Activated naive CD4-positive, alpha-beta T cell (primary cell): Measurements from ENCODE around the gene EPS15.
"Not testable (repeated sequence)": the region's sequence is repeated elsewhere in the genome, so short reads cannot be mapped to it uniquely, and the experiment has no call there.

Experiments
- DNase-seq, 4 experiments: peaks; one replicate each; lab custom pipeline; 2025; lab: John Stamatoyannopoulos, UW

The EPS15 gene

DNA sequence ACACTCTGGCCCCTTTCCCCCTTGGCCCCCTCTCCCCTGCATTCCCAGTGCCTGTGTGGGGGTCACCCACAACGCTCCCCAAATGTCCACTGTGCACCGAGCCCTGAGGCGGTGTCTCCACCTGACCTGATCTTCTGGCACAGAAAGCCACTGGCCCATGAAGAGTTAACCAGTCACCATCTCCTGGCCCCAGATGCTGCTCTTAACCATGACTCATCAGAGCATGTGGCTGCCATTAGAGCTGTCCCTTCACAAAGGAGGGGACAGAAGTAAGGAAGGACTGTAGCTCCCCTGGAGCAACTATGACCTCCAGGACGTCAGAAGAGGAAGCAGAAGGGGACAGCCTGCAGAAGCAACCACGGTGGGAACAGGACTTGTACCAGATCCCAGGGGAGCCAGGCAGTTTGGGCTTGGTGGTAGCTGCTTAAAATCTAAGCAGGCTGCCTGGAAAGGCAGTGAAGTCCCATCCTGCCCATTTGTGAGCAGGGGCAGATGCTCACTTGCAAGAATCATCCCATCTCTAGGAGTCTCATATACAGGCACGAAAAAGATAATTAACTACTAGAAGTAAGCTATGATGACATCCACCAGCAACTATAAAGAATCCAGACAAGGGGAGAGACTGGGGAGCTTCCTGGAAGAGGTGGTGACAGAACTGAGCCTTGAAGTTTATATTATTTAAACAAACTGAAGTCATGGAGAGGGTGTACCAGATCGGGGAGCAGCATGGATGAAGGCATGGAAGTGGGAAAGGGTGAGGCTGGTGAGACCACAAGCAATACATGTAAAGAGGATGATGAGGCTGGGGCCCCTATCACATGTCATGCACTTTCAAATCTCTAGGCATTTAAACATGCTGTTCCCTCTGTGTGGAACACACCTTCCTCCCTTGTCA, 187.6 kb downstream of the EPS15 start:
- no peak for DNase-seq

DNA sequence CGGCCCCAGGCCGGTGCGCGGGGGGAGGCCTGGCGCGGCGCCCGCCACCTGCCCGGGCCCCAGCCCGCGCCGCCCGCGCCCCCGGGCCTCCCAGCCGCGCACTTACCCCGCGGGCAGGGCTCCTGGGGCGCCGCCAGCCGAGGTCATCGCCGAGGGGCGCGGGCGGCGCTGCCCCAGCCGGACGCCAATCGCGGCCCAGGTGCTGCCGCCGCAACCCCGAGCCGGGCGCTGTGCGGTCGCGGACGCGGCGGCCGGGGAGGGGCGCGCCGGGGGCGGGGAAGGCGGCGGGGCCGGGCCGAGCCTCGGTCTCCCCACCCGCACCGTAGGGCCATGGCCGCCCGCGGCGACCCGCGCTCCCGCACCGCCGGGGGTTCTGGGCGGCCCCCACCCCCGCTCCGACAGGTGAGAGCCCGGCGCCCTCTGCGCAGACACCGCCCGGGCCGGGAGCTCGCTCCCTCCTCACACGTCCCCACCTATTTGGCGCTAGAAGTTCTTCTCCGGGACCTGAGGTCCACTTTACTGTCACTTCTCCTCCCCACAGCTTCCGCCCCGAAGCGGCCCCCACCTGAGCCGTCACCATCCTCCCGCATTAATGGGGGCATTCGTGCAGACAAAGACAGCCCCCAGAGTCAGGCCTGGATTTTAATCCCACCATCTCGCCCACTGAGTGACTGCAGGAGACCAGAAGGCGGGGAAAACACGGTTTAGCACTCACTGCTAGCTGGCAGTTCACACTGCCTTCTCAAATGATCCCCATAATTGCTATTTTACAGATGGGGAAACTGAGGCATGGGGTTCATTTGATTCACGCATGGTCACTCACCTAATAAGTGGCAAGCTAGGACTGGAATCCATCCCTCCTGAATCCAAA, 188.5 kb downstream of the EPS15 start, which contains the start of gene TTC39A:
Gene TTC39A (minus strand): TSS at position 232 of the 871 bp plus-strand sequence. CDS start 85 bp downstream, at position 147.
- no peak for DNase-seq

DNA sequence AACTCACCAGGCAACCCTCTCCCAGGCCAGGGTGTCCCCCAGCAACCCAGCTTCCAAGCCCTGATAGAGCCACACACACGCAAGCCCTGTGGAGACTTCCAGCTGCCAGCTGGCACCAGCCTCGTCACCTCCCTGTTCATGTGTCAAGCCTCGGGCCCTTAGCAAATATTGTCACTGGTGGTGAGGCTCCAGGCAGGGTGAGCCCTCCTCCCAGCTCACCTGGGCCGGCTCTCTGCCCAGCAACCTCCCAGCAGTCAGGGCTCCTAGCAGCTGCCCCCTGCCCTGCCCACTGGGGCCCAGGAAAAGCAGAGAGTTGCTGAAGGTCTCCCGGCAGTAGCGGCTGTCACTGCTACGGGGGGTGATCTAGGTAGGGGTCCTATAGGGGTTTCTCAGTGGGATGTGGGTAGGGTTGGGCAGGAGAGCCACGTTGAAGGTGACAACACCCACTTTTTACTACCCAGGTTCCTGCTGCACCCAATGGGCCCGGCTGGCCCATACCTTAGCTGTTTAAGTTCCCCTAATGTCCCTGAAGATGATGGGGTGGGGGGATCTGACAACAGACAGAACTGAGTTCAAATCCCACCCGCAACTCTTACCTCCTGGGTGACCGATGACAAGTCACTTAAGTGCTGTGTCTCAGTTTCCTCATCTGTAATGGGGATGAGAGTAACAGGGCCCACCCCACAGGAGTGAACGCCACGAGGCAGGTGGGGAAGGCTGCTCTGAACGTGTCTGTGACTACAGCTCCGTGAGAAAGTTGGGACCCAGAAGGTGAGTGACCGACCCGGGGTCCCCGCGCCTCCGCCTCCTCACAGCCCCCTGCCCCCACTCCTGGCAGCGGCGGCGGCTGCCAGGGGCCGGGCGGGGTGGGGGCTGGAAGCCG, 189.4 kb downstream of the EPS15 start:
- no peak for DNase-seq

DNA sequence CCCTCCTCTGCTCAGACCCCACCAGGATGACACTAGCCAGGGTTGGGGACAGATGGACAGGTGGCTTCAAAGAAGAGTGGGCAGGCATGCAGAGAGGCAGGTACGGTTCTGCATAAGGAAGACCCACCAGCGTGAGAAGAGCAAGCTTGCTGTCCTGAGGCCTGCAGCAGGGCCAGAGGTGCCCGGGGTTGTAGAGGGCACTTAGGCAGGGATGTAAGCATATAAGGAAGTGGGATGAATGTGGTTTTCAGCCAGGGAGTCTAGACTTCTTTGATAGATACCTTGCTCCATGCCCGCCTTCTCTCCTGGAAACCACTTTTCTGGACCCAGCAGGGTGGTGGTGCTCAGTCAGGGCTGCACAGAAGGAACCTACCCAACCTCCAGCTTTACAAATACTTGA, 190.1 kb downstream of the EPS15 start:
- DNase-seq: no peak

DNA sequence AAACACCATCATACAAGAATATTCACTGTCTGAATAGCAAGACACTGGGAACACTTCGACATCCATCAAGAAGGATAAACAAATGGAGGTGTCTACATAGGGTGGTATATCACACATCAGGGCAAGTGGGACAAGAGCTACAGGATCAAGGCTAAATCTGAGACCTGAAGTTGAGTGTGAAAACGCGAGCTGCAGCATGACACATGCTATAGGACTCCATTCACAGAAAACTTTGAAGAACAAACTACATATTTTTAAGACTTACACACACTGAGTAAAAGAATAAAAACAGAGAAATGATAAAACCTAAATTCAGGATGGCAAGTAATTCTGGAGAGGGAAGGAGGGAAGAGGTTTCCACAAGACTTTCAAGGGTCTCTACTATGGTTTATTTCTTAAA, 190.8 kb downstream of the EPS15 start:
- DNase-seq: no peak

DNA sequence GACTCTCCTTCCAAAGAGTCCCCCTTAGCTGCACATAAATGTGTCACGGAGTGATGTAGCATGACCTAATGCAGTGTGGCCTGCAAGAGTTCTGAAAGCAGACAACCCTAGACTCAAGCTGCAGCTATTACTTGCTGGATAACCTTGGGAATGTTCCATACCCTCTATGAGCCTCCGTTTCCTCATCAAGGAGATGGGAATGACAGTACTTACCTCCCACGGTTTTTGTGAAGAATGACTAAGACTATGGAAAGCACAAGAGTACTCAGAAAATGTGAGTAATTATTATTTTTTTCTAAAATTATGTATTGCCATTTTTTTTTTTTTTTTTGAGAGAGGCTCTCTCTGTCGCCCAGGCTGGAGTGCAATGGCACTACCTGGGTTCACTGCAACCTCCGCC, 191.7 kb downstream of the EPS15 start:
- no peak for DNase-seq

DNA sequence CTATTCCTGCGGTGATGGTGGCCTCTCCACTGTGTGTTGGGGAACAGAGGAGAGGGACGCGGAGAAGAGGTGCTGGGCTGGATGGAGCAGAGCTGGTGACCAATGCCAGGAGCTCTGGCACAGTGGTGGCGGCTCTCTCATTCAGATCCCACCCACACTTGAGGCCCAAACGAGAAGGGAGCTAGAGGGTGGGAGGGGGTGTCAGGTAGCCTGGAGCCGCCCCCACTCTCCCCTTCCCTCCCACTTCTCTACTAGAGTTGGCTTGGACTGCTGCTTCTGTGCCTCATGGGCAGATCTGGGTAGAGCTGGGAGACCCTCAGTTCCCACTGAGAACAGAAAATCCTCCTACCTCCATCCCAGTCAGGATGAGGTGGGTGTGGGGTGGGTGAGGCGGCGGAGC, 192.2 kb downstream of the EPS15 start:
- DNase-seq: no peak

DNA sequence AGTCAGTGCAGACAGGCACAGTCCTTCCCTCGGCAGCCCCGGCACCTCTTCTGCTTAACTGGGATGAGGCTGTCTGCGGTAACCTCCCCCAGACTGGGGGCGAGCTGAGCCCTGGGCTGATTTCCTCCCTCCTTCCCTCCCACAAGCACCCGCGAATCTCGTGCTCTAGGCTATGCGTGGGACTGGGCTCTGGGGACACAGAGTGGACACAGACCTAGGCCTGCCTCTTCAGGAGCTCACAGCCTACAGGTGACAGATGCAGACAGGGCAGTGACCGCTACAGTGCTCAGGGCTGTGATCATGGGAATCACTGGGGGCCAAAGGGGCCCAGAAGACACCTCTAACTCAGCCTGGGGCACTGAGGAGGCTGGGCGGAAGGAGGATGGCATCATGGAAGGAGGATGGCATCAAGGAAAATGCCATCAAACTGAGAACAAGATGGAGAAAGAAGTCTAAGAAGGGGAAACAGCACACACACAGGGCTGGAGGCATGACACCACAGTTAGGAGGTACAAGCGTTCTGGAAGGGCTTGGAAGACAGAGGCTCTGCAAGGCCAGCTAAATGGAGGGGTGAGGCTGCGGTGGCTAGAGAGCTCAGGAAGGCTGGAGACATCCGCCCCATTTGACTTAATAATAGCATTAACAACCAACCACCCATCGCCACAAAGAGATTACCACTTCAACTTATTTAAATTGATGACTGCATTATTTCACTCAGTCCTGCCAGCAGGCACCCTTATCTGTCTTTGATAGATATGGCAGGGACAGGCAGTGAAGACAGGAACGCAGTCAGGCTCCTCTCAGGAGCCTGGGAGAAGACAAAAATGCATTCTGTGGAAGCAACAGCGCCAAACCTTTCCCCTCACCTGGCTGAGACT, 192.9 kb downstream of the EPS15 start:
- no peak for DNase-seq

DNA sequence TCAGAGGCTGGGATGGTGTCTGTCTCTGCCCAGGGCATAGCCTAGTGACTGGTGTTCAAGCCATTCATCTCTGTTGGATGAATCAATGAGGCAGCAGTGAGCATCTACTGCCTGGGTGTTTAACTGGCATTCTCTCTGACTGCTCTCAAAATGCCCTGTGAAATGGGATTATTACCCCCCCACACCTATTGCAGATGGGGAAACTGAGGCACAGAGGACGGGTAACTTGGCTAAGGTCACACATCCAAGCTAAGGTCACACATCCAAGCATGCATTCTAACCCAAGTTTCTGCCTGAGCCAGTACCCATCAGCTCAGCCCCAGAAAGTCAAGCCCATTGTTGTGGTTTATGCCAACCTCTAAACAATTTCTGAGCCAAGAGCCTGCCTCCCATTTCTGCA, 193.7 kb downstream of the EPS15 start:
- no peak for DNase-seq

DNA sequence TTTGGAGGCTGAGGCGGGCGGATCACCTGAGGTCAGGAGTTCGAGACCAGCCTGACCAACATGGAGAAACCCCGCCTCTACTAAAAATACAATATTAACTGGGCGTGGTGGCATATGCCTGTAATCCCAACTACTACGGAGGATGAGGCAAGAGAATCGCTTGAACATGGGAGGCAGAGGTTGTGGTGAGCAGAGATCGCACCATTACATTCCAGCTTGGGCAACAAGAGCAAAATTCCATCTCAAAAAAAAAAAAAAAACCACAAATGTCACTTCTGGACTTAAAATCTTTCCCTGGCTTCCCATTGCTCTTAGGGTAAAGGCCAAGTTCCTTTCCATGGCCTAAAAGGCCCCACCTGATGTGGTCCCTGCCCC, 194.1 kb downstream of the EPS15 start:
- not testable (repeated sequence) for DNase-seq

DNA sequence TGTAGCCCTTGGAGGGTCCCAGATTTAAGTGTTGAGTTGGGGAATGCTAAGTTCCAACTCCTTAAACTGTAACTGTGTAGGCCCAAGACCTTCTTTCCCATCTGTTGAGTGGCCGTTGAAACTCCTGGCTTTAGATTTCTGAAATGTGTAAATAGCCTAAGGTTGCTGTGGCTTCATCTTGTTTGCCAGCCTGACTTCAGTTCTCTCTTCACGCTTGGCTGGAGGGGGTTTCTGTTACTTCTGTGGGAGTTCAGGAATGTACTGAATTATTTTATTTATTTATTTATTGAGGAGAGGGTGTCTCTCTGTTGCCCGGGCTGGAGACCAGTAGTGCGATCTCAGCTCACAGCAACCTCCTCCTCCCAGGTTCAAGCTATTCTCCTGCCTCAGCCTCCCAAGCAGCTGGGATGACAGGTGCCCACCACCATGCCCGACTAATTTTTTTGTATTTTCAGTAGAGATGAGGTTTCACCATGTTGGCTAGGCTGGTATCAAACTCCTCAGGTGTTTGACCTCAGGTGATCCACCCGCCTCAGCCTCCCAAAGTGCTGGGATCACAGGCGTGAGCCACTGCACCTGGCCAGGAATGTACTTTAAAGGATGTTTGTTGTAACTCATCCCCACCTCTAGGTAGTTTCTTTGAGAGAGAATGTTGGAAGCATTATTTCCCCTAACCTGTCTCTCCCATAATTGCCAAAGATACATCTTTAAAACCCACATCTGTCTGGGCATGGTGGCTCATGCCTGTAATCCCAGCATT, 194.6 kb downstream of the EPS15 start:
- no peak for DNase-seq

DNA sequence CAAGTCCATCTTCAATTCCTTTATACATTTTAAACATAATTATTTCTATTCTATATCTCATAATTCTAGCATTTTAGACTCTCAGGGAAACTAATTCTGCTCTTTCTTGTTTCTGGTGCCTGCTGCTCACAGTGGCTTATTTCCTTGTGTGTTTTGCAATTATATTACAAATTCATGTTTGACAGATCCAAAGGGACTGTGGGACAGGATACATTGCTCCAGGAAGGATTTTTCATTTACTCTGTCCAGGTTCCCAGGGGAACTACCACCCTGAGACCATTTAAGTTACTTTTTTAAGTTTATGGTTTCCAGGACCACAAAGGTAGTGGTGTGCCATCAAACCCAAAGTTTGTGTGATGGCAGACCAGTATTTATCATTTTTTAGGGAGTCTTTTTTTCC, 195.3 kb downstream of the EPS15 start:
- DNase-seq: no peak

DNA sequence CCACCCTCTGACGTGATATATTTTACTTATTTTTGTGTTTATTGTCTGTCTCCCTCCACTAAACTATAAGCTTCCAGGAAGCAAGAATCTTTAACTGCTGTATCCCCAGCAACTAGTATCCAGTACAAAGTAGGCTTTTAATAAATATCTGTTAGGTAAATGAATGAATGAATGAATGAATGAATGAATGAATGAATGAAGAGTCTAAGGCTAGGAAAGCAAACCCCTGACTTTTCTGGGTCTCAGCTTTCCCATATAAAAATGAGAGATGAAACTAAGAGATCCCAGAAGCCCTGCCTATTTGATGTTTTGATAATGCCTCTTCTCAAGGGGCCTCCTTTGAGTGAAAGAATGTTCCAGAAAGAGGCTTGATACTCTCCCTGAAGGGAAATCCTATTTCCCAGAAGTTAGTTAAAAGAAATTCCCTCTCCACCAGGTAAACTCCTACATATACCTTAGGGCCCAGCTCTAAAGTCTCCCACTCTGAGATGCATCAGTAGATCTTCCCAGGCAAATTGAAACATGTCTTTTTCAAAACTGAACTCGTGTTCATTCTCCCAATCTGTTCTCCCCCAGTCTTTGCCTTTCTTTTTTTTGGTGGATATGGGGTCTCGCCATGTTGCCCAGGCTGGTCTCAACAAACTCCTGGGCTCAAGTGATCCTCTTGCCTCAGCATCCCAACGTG, 196.5 kb downstream of the EPS15 start:
- no peak for DNase-seq

DNA sequence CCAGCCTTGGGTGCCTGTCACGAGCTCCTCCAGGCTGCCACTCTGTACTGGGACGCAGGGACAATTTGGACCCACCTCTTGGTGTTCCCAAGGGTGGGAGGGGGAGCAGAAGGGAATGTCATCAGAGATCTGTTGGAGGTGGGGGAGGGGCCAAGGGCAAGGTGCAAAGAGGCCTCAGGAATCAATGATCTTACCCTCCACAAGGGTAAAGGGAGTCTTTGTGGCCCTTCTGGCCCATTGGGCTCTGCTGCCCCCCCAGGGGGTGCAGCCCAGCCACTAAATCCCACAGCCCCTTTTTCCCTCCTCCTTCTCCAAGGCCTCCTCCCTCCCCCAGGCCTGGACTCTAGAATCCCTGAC, 197.2 kb downstream of the EPS15 start:
- no peak for DNase-seq

DNA sequence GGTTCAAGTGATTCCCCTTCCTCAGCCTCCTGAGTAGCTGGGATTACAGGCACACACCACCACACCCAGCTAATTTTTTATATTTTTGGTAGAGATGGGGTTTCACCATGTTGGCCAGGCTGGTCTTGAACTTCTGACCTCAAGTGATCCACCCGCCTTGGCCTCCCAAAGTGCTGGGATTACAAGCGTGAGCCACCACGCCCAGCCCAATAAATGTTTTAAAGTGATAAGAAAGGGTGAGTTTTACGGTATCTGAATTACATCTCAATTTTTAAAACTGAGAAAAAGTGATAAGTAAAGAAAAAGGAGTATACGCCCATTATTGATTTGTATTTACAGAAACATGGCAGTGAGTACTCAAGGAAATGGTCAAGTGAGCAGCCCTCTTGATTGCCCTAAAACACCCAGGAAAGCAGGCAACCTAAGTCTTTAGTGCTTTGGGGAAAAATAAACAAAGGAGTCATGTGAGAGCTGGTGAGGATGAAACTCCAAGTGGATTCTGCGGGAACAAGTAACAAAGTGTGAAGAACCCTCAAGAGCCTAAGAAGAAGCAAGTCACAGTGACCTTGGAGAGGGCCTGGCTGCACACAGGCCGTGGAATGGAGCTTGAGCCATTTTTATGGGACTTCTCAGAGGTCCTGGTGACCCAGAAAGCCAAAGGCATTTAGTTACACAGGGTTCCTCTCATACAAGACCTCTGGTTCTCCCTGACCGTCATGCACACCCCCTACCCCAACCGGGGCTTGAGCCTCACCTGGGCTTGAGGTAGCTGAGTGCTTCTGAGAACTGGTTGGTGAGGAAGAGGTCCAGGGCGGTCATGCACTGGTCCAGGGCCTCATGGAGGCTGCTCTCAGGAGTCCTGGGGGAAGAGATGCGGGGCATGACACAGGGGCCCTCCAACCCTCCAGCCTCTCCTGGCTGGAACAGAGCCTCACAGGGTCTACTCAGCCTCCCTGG, 197.8 kb downstream of the EPS15 start:
- DNase-seq: no peak

DNA sequence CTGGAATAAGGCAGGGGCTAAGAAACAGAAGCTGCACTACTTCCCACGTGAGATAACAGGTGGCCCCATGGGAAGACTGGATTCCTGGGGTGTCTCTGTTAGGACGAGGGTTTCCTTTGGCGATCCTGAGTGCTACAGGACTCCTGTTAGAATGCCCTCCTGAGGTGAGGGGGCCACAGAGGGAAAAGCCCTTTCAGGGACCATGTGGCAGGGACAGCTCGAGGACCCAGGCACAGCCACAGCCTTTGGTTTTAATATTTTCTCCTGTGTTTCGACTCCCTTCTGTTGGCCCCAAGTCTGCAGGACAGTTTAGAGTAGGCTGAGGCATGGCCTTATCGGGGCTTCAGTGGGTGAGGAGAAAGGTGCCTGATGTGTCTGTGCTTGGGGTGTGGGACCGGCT, 201.3 kb downstream of the EPS15 start:
- no peak for DNase-seq

DNA sequence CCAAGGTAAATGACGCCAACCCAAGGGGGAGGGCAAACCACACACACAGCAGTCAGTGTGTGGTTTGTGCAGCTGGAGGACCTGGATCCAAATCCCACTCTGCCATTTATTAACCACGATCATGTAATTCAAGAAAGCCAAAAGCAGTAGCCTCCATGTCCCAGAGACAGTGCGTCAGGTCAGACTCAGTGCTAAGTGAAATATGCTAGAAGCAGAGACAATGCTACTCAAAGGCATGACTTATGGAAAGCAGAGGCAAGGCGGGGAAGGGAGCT, 202.3 kb downstream of the EPS15 start:
- DNase-seq: no peak

DNA sequence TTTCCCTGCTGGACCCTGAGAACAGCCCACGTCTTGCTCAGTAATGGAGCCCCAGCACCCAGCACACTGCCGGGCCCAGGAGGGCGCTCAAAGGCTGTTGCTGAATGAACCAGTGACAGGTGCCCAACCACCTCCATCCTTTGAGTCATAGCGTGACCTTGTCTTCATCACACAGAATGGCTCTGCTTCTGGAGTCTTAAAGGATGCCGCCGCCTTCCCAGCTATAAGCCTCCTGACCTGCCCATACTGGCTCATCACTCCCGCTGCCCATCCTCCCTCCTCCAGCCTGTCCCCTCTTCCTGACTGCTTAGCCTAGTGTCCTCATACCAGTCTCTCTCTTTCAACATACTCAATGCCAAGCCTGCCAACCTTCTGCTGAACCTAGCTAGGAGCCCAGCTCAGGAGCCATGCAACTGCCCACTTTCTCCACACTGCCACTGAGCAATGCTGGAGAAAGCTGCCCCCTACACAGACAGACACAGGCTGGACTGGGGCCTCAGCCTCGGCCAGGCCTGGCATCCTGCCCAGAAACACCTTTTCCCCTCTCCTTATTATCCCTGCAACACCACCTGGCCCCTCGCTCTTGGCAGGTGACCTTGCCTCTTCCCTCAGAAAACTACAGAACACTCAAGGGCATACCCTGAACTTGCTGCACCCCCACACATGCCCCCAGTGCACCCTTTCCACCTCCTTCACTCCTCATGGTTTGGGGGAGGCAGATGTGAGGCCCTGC, 202.8 kb downstream of the EPS15 start:
- DNase-seq: no peak
